Measurements from ENCODE around the gene QSOX1.

QSOX1 gene

DNA sequence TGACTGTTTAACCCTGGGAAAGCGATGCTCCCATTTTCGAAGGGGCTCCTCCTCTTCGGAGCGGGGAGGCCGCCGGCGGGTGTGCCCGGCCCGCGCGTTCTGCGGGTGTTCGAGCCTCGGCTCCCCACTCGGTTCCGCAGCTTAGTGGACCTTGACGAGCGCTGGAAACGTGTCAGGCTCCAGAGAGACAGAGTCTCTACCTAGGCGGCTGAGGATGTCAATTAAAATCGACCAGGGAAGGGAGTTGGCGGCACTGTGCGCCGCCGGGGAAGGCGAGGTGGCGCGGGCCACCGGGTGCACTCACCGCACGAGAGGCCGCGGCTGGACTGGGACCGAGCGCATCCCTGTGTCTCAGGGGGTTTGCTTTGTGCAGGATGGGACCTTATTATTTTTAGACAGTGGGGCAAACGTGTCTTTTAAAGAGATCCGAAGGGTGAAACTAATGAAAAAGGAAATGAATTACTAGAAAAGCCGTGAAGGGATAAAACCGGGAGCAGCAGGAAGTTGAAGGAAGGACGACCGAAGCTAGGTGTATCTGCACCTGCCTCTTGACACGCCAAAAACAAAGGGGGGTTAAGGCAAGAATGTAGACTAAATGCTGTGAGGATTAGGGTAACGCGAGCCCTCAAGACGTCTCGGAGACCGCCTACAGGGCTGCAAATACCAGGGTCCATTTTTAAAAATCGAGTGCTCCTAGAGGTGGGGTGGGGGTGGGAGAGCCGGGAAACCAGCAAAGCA is 81.0 kb downstream of the QSOX1 start:
- TF ChIP-seq EZH2phosphoT487 (conservative IDR thresholded peaks at IDR 0.05; ENCODE audit: low read length) = no peak
- TF ChIP-seq, protein P1, sequence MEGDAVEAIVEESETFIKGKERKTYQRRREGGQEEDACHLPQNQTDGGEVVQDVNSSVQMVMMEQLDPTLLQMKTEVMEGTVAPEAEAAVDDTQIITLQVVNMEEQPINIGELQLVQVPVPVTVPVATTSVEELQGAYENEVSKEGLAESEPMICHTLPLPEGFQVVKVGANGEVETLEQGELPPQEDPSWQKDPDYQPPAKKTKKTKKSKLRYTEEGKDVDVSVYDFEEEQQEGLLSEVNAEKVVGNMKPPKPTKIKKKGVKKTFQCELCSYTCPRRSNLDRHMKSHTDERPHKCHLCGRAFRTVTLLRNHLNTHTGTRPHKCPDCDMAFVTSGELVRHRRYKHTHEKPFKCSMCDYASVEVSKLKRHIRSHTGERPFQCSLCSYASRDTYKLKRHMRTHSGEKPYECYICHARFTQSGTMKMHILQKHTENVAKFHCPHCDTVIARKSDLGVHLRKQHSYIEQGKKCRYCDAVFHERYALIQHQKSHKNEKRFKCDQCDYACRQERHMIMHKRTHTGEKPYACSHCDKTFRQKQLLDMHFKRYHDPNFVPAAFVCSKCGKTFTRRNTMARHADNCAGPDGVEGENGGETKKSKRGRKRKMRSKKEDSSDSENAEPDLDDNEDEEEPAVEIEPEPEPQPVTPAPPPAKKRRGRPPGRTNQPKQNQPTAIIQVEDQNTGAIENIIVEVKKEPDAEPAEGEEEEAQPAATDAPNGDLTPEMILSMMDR (IDR thresholded peaks at IDR 0.05; ENCODE audit: insufficient read depth, low read length, poor library complexity, severe bottlenecking) = no peak
- Histone ChIP-seq H2AFZ (ENCODE audit: low read depth, low read length, severe bottlenecking) (no peak overlapping the region), H3K9me2 (replicated peaks; ENCODE audit: insufficient read depth, low read length) (no peaks in the 10 kb centered on the region), H3K27ac (ENCODE audit: low read depth, low read length) (no peak overlapping the region), H3K4me2 (ENCODE audit: low read depth, low read length, poor library complexity, severe bottlenecking) (no peak overlapping the region), H3K4me3 (ENCODE audit: insufficient read depth, low read length, poor library complexity, severe bottlenecking) (no peak overlapping the region), H3F3A (ENCODE audit: insufficient read depth) (peaks cover 5% of the 10 kb centered on the region; the same call in 1 of the 2 replicates), H3K27me3 (ENCODE audit: low read length) (no peaks in the 10 kb centered on the region), H3K9me3 (ENCODE audit: insufficient read depth, low read length) (no peaks in the 10 kb centered on the region), H3K36me3 (ENCODE audit: low read length) (no peaks in the 10 kb centered on the region), H4K20me1 (ENCODE audit: low read depth, low read length) (no peaks in the 10 kb centered on the region), H3K9ac (ENCODE audit: low read length) (no peak overlapping the region), H3K79me2 (ENCODE audit: insufficient read depth, low read length) (no peaks in the 10 kb centered on the region)

DNA sequence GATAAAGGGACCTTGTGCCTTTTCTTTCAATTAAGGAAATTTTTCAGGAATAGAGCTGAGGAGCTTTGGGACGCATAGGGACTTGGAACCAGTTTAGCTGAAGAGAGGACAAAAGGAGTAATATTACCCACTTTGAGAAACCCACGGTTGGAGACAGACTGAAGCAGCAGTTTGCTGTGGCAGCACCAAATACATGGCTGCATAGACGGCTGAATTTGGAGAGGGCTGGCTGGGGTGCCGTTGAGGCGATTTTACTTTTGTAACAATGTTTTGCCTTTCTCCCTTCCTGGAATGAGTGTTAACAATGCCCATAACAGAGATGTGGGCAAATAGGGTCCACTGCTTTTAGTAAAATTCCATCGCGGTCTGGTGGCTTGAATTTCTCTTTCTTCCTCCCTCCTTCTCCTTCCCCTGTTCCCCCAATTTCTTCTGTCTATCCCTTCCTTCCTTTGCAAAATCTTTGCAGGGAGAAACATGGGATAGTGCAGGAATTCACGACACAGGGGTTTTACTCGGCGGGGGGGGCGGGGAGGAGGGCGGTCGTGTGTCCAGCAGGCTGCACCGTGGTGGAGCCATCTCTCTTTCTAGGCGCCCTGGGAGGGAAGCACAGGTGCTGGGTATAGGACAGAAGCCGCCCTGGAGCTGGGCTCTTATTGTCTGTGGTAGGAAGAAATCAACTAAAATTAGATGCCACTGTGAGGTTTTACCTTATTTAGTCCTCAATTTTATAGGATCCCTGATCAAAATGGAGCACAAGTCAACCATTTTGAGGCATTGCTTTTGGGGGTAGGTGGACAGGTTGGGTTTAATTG is 82.2 kb downstream of the QSOX1 start:
- Histone ChIP-seq H3F3A (ENCODE audit: insufficient read depth) (peaks cover 1% of the 10 kb centered on the region; the same call in 1 of the 2 replicates), H3K27me3 (ENCODE audit: low read length) (no peaks in the 10 kb centered on the region), H4K20me1 (ENCODE audit: low read depth, low read length) (no peaks in the 10 kb centered on the region), H3K4me2 (ENCODE audit: low read depth, low read length, poor library complexity, severe bottlenecking) (no peak overlapping the region), H3K36me3 (ENCODE audit: low read length) (no peaks in the 10 kb centered on the region), H3K9ac (ENCODE audit: low read length) (no peak overlapping the region), H3K9me2 (replicated peaks; ENCODE audit: insufficient read depth, low read length) (no peaks in the 10 kb centered on the region), H3K4me3 (ENCODE audit: insufficient read depth, low read length, poor library complexity, severe bottlenecking) (no peak overlapping the region), H3K79me2 (ENCODE audit: insufficient read depth, low read length) (no peaks in the 10 kb centered on the region), H3K27ac (ENCODE audit: low read depth, low read length) (no peak overlapping the region), H3K9me3 (ENCODE audit: insufficient read depth, low read length) (no peaks in the 10 kb centered on the region), H2AFZ (ENCODE audit: low read depth, low read length, severe bottlenecking) (no peak overlapping the region)
- no peak for TF ChIP-seq EZH2phosphoT487 (conservative IDR thresholded peaks at IDR 0.05; ENCODE audit: low read length)
- TF ChIP-seq, protein P1 (IDR thresholded peaks at IDR 0.05; ENCODE audit: insufficient read depth, low read length, poor library complexity, severe bottlenecking) = no peak

DNA sequence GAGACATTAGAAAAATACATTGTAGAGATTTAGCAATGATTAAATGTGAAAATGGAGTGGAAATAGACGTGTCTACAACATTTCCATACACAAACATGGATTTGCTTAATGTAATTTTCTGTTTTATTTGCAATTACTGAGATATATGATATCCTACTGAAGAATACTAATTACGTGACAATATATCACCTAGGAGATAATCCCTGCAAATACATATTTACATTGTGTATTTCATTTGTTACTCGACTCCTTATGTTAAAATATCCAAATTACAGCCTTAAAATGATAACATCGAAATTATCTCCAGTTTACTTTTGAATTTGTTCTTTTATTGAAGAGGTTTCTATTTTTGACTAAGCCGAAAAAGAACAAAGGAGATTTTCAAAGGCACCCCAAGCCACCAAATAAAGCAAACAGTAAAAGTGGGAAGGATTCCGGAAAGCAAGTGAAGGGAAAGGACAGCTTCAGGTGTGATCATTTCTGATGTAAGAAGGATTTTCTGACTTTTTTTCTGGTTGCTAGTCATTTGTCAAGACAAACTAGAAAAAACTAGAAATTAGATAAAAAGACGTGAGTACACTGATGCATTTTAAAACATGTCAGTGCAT is 83.3 kb downstream of the QSOX1 start:
- no peaks in the 10 kb centered on the region for H3K9me2 ChIP-seq (replicated peaks; ENCODE audit: insufficient read depth, low read length)
- H3K9me3 ChIP-seq (ENCODE audit: insufficient read depth, low read length) = no peaks in the 10 kb centered on the region
- H3F3A ChIP-seq (ENCODE audit: insufficient read depth) = no peaks in the 10 kb centered on the region
- H3K27me3 ChIP-seq (ENCODE audit: low read length) = no peaks in the 10 kb centered on the region
- no peak overlapping the region for H3K27ac ChIP-seq (ENCODE audit: low read depth, low read length)
- no peaks in the 10 kb centered on the region for H3K79me2 ChIP-seq (ENCODE audit: insufficient read depth, low read length)
- no peaks in the 10 kb centered on the region for H3K36me3 ChIP-seq (ENCODE audit: low read length)
- no peak overlapping the region for H3K4me2 ChIP-seq (ENCODE audit: low read depth, low read length, poor library complexity, severe bottlenecking)
- TF ChIP-seq, protein P1 (IDR thresholded peaks at IDR 0.05; ENCODE audit: insufficient read depth, low read length, poor library complexity, severe bottlenecking) = no peak
- no peak for TF ChIP-seq EZH2phosphoT487 (conservative IDR thresholded peaks at IDR 0.05; ENCODE audit: low read length)
- no peak overlapping the region for H3K4me3 ChIP-seq (ENCODE audit: insufficient read depth, low read length, poor library complexity, severe bottlenecking)
- H3K9ac ChIP-seq (ENCODE audit: low read length) = no peak overlapping the region
- no peak overlapping the region for H2AFZ ChIP-seq (ENCODE audit: low read depth, low read length, severe bottlenecking)
- no peaks in the 10 kb centered on the region for H4K20me1 ChIP-seq (ENCODE audit: low read depth, low read length)

Data from SU-DHL-6 (cell line).